LoVo (cell line): ENCODE results near the gene RAVER2.
A peak's percentile ranks its signal among the peaks of the same experiment; 100 is the strongest.
"Not testable (repeated sequence)": the region's sequence is repeated elsewhere in the genome, so short reads cannot be mapped to it uniquely, and the experiment has no call there.

Source experiments
- DNase-seq: peaks from one replicate; pipeline ENCODE4 v3.0.0-alpha.2; 2016; ENCODE audit warnings: low spot score

Gene RAVER2, protein sequence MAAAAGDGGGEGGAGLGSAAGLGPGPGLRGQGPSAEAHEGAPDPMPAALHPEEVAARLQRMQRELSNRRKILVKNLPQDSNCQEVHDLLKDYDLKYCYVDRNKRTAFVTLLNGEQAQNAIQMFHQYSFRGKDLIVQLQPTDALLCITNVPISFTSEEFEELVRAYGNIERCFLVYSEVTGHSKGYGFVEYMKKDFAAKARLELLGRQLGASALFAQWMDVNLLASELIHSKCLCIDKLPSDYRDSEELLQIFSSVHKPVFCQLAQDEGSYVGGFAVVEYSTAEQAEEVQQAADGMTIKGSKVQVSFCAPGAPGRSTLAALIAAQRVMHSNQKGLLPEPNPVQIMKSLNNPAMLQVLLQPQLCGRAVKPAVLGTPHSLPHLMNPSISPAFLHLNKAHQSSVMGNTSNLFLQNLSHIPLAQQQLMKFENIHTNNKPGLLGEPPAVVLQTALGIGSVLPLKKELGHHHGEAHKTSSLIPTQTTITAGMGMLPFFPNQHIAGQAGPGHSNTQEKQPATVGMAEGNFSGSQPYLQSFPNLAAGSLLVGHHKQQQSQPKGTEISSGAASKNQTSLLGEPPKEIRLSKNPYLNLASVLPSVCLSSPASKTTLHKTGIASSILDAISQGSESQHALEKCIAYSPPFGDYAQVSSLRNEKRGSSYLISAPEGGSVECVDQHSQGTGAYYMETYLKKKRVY

DNA sequence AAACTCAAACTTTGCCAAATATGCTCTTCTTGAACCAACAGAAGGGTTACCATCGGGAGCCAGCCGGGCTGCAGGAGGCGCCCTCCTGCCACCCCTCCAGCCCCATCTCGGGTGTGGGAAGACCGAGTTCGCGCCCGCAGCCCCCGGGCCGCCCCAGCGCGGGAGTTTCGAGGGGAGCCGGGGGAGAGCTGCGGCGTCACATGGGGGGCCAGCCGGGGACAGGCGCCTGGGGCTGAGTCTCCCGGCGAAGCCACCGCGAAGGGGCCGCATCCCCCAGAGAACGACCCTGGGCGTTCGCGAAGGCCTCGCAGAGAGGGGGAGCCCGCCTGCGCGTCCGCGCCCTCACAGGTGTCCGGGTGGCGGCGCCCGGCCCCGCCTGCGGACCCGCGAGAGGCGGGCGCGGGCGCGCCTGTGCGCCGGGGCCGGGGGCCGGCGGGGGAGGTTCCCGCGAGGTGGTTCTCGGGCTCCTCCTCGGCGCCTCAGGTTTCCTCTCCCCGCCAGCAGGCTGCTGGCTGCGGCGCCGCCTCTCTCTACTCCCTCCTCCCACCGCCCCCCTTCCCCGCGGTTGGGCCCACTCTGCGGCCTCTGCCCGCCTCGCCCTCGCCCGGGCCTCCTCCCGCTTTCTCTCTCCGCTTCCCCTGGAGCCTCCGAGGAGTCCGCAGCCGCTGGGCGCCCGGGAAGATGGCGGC is at the start of gene RAVER2:
Gene RAVER2, plus strand, starts transcription at position 584 of the 689 bp plus-strand sequence. Its CDS starts 98 bp downstream, at position 682.
- DNase-seq, result peak; percentile 78

GRCh38 chr1:64696879-64697278 is 48.0 kb upstream of the RAVER2 start:
- no peak for DNase-seq

DNA sequence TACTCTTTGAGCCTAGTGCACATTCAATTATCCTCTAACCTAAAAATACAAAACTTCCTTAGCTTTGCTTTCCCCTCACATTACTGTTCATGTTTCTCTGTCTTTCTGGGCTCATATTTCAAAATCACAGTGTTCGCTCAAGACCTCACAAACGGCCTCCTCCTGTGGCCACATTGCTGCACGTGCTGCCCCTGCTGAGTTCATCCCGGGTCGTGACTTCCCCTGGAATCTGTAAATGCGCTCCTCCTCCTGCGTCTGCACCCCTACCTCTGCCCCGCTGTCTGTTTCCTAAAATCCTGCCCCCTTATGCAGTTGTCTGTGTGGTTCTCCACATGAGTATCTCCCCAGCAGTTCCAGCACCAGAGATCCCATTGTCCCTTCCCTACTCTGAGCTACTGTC is 45.5 kb upstream of the RAVER2 start:
- DNase-seq, result no peak

GRCh38 chr1:64701071-64701470 is 43.8 kb upstream of the RAVER2 start:
- DNase-seq, result no peak

- DNase-seq, result no peak
These were observed 43.0 kb upstream of the RAVER2 start for GRCh38 chr1:64701886-64702285.

- DNase-seq, result not testable (repeated sequence)
These were observed 42.2 kb upstream of the RAVER2 start for GRCh38 chr1:64702670-64703069.

GRCh38 chr1:64703600-64703999 is 41.3 kb upstream of the RAVER2 start:
- no peak for DNase-seq

GRCh38 chr1:64705591-64705990 is 39.3 kb upstream of the RAVER2 start:
- no peak for DNase-seq

DNA sequence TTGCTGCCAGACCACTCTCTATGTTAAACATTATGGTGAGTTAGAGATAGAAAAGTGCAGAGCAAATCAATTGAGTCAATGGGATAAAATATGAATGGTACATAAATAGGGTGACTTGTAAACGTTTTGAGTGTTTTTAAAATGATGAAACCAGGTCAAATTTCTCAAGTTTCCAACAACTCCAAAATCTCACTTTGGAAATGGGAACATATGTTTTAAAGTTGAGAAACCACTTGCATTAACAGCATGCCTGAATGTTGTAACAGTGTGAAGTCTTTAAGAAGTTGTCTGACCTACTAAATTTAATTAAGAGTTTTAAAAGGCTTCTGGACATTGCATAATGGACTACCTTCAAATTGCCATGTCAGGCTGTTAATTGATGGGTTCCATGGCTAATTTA is 33.6 kb upstream of the RAVER2 start:
- no peak for DNase-seq

- no peak for DNase-seq
These were observed 32.8 kb upstream of the RAVER2 start for GRCh38 chr1:64712049-64712448.

DNA sequence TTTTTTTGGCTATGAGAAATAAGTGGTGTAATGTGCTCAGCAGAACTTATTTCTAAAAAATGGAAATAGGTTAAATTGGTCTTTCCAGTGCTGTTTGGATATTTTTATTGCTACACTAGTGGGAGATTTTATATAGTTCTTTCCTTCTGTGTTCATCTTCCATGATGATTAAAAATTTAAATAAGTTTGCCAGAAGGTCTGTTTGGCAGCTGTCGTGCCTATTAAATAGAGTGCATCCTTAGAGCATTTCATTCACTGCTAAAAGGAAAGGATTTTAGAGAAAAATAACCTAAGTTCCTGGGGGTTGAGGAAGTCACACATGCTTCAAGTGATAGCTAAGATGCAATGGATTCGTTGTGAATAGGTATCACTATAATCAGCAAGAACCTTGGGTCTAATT is 29.7 kb upstream of the RAVER2 start:
- DNase-seq, result no peak

- no peak for DNase-seq
These were observed 23.7 kb upstream of the RAVER2 start for GRCh38 chr1:64721135-64721534.

- DNase-seq, result no peak
These were observed 23.2 kb upstream of the RAVER2 start for GRCh38 chr1:64721576-64722145.

DNA sequence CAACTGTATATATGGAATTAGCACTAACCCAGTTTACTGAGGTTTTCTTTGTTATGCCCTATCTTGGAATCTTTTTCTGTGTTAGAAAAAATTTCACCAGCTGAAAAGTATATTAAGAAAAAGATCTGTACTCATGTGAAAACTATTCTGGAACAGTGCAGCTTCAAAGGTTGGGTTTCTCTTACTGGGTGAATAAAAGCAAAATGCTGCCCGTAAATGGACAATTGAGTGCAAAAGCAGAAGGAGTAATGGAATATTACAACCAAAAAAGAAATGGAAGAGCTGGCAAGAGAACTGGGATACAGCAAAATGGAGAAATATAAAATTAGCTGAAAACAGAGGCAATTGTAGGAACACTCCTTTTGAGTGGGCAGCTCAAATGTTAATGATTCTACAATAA is 17.0 kb upstream of the RAVER2 start:
- no peak for DNase-seq

DNA sequence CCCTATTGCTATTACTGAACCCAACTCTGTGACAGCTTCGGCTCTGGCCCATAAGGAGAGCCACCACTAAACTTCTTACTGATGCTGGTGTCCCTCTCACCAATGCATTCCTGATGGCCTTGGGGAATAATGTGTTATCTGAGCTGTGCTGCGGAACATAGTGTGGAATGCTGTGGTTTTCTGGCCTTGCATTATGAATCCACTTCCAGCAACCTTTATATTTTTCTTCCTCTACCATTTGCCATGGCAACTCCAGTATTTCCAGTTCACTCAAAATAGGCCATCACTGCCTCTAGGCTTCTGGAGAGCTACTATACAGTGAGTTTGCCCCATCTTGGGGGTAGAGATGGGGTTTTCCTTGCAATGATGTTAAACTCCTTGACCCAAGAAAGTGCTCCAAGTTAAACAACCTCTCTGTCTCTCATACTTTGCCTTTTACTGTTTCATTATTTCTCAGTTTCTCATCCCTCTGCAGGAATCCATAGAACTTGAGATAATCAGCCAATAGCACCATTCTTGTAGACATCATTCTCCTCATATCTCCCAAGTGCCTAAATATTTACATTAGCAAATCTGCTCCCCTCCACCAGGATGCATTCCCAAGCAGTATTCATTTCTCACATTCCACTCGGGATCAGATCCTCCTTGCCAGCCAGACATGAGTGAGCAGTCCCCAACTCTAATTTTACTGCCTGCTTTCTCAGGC is 11.1 kb upstream of the RAVER2 start:
- DNase-seq, result no peak

GRCh38 chr1:64734287-64734652 is 10.6 kb upstream of the RAVER2 start:
- no peak for DNase-seq

- DNase-seq, result not testable (repeated sequence)
These were observed 4.2 kb upstream of the RAVER2 start for GRCh38 chr1:64740687-64741086.

DNA sequence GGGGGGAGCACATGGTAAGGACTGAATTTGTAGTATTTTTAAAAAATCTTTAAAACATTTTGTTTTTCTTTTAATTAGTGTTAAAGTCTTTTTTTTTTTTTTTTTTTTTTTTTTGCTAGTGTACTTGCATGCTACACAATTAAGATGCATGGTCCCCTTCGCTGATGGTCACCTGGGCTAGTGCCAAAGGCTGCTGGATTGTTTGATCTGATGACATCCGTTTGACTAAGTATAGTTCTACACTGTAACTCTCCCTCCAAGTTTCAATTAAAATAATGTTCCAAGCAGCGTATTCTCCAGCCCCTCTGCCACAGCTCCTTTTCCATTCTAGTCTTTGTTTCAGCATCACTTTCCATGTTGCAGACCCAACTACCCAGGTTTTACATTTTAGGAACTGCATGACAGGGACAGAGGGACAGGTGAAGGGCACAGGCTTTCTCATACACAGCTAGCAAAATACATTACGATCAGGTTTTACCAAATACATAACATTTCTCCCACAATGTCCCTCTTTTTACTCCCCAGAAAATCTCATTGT is 852 bp upstream of the RAVER2 start:
- no peak for DNase-seq

- peak; percentile 26 for DNase-seq
These were observed 508 bp downstream of the RAVER2 start for GRCh38 chr1:64745181-64745985.

- DNase-seq, result no peak
These were observed 1.4 kb downstream of the RAVER2 start for GRCh38 chr1:64745986-64746940.
